ENCODE measurements around the gene LEAP2. TPM values are rescaled to one million over a fixed set of nuclear protein-coding genes. Genes with fewer than 3 reads are reported as not detected.
A peak's percentile ranks its signal among the peaks of the same experiment; 100 is the strongest.
"Not testable (repeated sequence)": the region's sequence is repeated elsewhere in the genome, so short reads cannot be mapped to it uniquely, and the experiment has no call there.

LEAP2 gene
- total RNA-seq, 1 experiment from 2014 or later, result 0.17 TPM

- DNase-seq (ENCODE audit: low read depth), result no peak
Measured at GRCh38 chr5:132840896-132841295, 32.6 kb upstream of the LEAP2 start.

GRCh38 chr5:132841305-132841704 is 32.2 kb upstream of the LEAP2 start:
- peak; percentile 67 for DNase-seq (ENCODE audit: low read depth)

GRCh38 chr5:132848270-132848669 is 25.2 kb upstream of the LEAP2 start:
- DNase-seq (ENCODE audit: low read depth), result no peak

GRCh38 chr5:132849347-132849746 is 24.1 kb upstream of the LEAP2 start:
- DNase-seq (ENCODE audit: low read depth), result no peak

- DNase-seq (ENCODE audit: low read depth), result peak; percentile 78
Measured at GRCh38 chr5:132850066-132850465, 23.4 kb upstream of the LEAP2 start.

- no peak for DNase-seq (ENCODE audit: low read depth)
Measured at GRCh38 chr5:132853323-132853722, 20.1 kb upstream of the LEAP2 start.

GRCh38 chr5:132853790-132854189 is 19.7 kb upstream of the LEAP2 start:
- DNase-seq (ENCODE audit: low read depth), result no peak

- DNase-seq (ENCODE audit: low read depth), result no peak
Measured at GRCh38 chr5:132854301-132854700, 19.2 kb upstream of the LEAP2 start.

- DNase-seq (ENCODE audit: low read depth), result not testable (repeated sequence)
Measured at GRCh38 chr5:132854992-132855391, 18.5 kb upstream of the LEAP2 start.

- no peak for DNase-seq (ENCODE audit: low read depth)
Measured at GRCh38 chr5:132856011-132856410, 17.5 kb upstream of the LEAP2 start.

- no peak for DNase-seq (ENCODE audit: low read depth)
Measured at GRCh38 chr5:132859889-132860437, 13.5 kb upstream of the LEAP2 start.

- DNase-seq (ENCODE audit: low read depth), result no peak
Measured at GRCh38 chr5:132860742-132861141, 12.7 kb upstream of the LEAP2 start.

- DNase-seq (ENCODE audit: low read depth), result no peak
Measured at GRCh38 chr5:132865668-132866341, 7.7 kb upstream of the LEAP2 start.

GRCh38 chr5:132866342-132867045 is 7.0 kb upstream of the LEAP2 start, which contains the start of the genes GDF9 and UQCRQ:
TSS of gene GDF9 (minus strand) at chr5:132866469. CDS start at chr5:132864533, 1,936 bp downstream.
TSS of gene UQCRQ (plus strand) at chr5:132866642. CDS start at chr5:132866882, 240 bp downstream.
- peak; percentile 100 for DNase-seq (ENCODE audit: low read depth)

- no peak for DNase-seq (ENCODE audit: low read depth)
Measured at GRCh38 chr5:132867046-132867451, 6.4 kb upstream of the LEAP2 start.

GRCh38 chr5:132868754-132869153 is 4.7 kb upstream of the LEAP2 start:
- DNase-seq (ENCODE audit: low read depth), result no peak

GRCh38 chr5:132870801-132871200 is 2.7 kb upstream of the LEAP2 start:
- peak; percentile 23 for DNase-seq (ENCODE audit: low read depth)

- no peak for DNase-seq (ENCODE audit: low read depth)
Measured at GRCh38 chr5:132871459-132872284, 1.8 kb upstream of the LEAP2 start.

- no peak for DNase-seq (ENCODE audit: low read depth)
Measured at GRCh38 chr5:132872788-132873118, 715 bp upstream of the LEAP2 start.

- no peak for DNase-seq (ENCODE audit: low read depth)
Measured at GRCh38 chr5:132873930-132874271, 433 bp downstream of the LEAP2 start.

- no peak for DNase-seq (ENCODE audit: low read depth)
Measured at GRCh38 chr5:132876020-132876759, 2.7 kb downstream of the LEAP2 start.
